NT2/D1 (cell line): ENCODE results near the gene PCARE.

ENCODE experiments used
- SUZ12 ChIP-seq: IDR thresholded peaks from 2 replicates; pipeline ENCODE4 v1.6.1; 2011; ENCODE audit not compliant: insufficient read length, insufficient read depth; ENCODE audit errors: extremely low read depth
- YY1 ChIP-seq: IDR thresholded peaks from 2 replicates; pipeline ENCODE4 v1.6.1; 2011; ENCODE audit not compliant: insufficient read length, insufficient read depth
- ZNF274 ChIP-seq: IDR thresholded peaks from 2 replicates; pipeline ENCODE4 v1.6.1; 2011; ENCODE audit warnings: mild to moderate bottlenecking, low read depth, low read length

DNA sequence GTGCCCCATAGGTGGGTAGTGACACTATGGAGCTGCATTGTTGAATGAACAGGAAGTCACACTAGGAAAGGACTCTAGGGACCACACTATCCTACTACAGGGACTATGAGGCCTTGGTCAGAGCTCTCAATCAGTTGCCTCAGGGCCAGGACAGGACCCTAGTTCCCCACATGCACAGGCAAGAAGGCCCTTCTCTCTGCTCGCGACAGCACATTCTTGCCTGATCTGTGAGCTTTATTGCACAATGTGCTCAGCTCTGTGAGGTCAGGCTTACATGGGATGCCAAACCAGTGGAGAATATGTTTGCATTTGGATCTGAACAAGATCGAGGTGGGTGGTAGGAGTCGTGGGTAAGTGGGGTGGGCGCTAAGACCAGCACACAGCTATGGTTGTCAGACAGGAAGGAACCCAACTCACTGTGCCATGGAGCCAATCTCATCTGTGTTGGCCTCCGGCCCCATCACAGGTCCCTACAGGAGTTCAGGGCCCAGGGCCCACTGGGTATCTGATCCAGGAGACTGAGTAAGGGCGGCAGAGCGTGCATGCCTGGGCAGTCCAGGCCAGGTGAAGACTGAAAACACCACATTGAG, 8.0 kb downstream of the PCARE start:
- TF ChIP-seq ZNF274 (no peak), SUZ12 (no peak), YY1 (no peak)
